CD4-positive, alpha-beta T cell treated with Interleukin-12 subunit alpha and Interleukin-12 subunit beta, for 1 hour (primary cell): ENCODE measurements around the gene TBX1.
"Not testable (repeated sequence)": the region's sequence is repeated elsewhere in the genome, so short reads cannot be mapped to it uniquely, and the experiment has no call there.

ENCODE experiments used
- DNase-seq: peaks from one replicate; pipeline ENCODE4 v3.0.0-alpha.2; 2020

Gene TBX1

GRCh38 chr22:19723232-19723982 lies 37.2 kb upstream of the TBX1 start, which contains the start of gene GP1BB:
TSS of gene GP1BB (plus strand) at chr22:19723539. CDS start at chr22:19723570, 31 bp downstream.
- DNase-seq = no peak

GRCh38 chr22:19723983-19724827 lies 36.4 kb upstream of the TBX1 start:
- DNase-seq = no peak

- DNase-seq = no peak
These were observed 35.5 kb upstream of the TBX1 start for GRCh38 chr22:19724927-19725661.

GRCh38 chr22:19726064-19726788 lies 34.4 kb upstream of the TBX1 start:
- not testable (repeated sequence) for DNase-seq

DNA sequence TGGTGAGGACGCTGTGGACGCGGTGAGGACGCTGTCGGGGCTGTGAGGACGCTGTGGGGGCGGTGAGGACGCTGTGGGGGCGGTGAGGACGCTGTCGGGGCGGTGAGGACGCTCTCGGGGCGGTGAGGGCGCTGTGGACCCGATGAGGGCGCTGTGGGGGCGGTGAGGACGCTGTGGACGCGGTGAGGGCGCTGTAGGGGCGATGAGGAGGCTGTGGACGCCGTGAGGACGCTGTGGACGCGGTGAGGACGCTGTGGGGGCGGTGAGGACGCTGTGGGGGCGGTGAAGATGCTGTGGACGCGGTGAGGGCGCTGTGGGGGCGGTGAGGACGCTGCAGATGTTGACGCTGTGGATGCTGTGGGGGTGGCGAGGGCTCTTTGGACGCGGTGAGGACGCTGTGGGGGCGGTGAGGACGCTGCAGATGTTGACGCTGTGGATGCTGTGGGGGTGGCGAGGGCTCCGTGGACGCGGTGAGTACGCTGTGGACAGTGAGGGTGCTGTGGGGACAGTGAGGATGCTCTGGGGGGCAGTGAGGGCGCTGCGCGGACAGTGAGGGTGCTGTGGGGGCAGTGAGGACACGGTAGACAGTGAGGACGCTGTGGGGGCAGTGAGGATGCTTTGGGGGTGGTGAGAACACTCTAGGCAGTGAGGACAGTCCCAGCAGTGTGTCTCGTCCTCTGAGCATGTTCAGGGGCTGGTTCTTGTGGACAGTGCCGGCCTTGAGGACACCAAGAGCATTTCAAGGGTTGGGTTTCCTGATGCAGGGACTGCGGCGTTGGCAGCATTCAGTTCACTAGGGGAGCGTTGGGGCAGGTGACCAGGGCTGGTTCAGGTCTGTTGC lies 33.0 kb upstream of the TBX1 start:
- DNase-seq = no peak

GRCh38 chr22:19728271-19728670 lies 32.3 kb upstream of the TBX1 start:
- no peak for DNase-seq

- DNase-seq = no peak
These were observed 31.7 kb upstream of the TBX1 start for GRCh38 chr22:19728836-19729235.

DNA sequence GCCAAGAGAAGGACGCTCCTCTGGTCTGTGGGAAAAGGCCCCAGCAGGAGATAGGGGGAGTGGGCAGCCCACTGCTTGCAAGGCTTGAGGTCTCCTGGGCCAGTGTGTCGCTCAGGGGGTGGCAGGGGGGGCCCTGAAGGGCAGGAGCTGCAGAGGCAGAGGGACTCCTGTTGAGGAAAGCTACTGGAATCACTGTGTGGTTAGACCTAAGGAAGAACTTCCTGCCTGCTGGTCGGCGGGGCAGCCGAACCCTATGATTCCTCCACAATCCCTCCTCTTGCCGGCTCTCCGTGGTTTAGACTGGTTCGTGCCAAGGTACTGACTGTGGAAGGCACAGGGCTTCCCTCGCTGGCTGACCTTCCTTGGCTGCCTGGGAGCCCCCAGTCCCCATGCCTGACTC lies 31.1 kb upstream of the TBX1 start:
- no peak for DNase-seq

GRCh38 chr22:19730198-19730597 lies 30.4 kb upstream of the TBX1 start:
- DNase-seq = no peak

DNA sequence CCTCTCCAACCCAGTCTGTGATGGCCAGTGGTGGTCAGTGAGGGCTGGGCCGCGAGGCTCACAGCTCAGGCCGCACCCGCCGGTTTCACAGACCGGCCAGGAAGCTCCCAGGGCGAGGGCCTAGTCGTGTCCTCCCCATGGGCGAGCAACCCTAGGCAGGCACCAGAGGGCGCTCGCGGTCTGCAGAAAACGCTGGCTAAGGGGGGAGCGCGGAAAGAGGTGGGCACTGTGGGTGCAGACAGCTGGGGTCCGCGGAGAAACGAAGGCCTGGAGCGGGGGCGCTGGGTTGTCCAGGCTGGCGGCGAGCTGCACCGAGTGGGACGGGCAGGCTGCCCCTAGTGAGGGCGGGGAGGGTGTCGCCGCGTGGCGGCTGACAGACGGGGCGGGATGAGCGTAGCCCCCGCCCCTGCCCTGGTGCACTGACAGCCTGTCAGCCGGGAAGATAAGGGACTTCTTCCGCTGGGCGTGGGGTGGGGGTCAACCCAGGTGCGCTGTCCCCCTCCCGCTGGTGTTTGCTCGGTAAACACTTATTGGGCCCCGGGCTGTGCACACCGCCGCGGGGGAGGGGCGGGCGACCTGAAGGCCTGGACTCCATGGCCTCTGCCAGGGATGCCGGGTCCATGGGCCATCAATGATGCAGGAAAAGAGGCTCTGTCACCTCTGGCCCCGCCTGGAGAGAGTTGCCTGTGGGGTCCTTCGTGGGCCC lies 29.8 kb upstream of the TBX1 start:
- peak; percentile 82 for DNase-seq

DNA sequence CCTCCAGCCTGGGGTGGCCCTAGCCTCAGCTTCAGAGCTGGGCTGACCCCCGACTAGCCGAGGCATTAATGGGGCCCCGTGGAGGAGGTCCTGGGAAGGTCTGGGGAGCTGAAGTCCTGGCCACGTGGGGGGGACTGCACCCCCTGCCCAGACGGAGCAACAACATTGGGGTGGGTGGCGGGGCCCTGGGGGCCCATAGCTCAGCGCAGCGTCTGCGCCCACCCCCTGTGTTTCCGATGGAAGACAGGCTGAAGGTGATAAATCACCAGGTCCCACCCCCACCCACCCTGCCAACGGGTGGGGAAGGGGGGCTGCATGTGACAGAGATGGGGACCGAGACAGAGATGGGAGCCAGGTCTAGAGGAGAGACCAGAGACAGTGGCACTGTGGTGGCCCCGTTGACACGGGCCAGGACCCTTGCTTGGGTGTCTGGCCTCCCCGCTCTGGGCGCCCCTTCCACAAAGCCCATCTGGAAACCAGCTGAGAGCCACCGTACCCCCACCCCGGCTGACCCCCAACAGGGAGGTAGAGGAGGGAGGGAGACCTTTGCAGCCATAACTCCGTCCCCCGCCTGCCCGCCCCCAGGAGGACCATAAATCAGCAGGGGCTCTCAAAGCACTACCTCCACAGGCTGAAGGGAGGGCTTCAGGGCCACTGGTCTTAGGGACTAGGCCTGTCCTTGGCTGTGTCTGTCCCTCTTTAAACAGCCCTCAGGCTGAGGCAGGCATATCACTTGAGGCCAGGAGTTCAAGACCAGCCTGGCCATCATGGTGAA lies 29.0 kb upstream of the TBX1 start:
- DNase-seq = no peak

DNA sequence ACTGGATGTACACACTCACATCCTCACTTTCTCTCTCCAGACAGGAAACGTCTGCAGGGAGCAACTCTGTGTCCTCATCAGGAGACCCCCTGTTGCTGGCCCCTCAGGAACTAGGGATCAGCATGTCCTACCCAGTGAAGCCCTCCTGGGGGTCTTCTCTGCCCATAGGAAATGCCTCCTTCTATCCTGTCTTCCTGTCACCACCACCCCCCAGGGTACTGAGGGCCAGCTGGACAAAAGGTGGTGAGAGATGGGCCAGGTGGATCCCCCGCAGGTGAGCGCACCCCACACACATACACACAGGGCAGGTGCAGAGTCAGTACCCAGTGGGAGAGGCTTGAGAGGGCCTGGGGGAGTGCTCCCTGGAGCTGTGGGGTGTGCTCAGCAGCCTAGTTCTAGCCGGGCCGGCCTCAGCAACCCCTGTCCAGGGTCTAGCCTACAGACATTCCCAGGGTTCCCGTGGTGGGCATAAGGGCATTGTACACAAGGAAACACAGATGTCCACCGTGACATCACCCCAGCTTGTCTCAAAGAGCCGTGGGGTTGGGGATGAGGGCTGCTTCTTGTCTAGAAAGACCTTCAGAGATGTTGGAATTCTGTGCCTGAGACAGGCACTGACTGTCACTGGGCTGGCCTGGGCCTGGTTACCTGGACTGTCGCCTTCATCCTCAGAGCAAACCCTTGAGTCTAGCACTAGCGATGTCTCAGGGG lies 28.0 kb upstream of the TBX1 start:
- no peak for DNase-seq

DNA sequence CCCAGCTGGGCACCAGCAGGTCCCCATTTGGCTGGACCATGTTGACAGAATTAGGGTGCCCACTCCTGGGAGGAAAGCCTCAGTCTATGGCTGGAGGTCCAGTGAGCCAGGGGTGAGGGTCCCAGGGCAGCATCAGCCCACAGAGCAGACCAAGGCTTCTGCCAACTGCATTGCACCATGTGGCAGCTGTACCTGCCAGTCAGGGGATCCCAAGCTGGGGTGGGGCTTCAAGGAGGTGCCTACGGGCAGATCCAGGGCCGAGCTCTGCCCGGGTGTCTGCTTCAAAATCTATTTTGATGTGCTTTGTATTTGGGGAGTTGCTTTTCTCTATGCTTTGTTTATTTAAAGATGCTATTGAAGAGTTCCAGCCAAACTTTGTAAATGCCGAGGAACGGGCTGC lies 26.8 kb upstream of the TBX1 start:
- no peak for DNase-seq

DNA sequence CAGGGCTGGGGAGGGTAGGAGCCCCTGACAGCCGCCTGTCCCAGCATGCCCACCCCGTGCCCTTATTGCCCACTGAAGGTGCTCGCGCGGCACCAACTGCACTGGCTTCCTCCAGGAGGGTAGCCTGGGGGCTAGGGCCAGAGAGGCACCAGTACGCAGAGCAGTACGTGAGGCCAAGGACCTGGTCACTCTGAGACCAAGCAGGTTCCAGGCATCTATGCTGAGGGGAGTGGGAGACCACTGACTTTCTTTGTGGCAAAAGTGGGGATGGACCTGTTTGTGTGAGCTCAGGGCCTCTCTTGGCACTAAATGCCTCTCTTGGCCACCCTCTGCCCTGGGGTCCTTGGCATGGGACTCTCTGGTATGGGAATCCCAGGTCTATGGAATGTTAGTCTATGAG lies 26.4 kb upstream of the TBX1 start:
- no peak for DNase-seq

DNA sequence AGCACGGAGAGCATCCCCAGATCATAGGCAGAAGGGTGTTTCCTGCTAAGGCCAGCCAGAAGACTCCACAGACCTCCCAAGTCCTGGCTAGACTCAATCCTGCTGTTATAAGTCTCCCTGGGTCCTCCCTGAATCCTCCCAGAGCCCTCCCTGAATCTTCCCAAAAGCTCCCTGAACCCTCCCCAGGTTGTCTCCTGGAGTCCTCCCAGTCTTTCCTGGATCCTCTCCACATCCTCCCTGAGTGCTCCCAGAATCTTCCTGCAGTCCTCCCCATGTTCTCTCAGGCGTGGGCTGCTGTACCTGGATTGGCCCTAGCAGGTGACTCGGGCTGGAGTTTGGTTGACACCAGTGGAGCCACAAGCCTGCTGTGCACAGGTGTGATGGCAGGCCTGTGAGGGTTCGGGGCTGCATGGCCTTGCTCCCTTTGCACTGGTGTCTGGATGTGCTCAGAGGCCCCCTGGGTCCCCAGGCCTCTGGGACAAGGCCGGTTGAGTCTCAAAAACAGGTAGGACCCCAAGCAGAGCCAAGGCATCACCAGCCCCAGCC lies 25.7 kb upstream of the TBX1 start:
- DNase-seq = no peak

DNA sequence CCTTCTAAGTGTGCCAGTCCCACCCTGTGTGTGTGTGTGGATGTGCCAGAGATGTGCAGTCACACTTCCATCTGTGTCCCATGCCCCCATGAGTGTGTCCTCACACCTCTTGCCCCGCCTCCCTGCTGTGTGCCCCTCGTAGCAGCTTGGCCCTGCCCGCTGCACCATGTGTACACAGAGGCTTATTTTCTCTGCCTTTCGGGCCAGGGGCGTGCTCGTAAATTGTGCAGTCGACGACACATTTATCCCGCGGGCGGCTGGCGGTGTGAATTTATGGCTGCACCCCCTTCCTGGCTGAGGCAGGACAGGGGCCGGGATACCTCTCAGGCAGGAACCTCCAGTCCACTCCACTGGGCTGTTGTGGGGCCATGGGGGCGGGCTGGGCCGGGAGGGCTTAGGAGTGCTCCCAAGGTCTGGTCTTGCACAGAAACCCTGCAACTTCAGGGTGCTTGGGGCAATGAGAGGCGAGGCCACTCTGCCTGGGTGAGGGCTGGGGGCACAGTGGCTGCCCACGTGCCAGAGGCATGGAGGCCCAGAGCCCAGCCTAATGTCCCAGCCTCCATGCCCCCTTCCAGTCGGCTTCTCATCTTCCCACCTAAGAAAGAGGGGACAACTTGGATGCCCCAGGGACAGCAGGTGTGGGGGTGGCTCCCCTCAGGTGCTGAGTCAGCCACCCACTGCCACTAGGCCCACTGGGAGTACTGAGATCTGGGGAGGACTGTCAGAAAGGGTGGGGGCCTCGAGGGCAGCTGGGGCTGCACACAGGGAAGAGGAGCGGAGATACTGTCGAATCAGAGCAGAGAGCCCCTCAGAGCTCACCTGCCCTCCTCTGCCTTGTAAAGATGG lies 24.7 kb upstream of the TBX1 start:
- DNase-seq = no peak

DNA sequence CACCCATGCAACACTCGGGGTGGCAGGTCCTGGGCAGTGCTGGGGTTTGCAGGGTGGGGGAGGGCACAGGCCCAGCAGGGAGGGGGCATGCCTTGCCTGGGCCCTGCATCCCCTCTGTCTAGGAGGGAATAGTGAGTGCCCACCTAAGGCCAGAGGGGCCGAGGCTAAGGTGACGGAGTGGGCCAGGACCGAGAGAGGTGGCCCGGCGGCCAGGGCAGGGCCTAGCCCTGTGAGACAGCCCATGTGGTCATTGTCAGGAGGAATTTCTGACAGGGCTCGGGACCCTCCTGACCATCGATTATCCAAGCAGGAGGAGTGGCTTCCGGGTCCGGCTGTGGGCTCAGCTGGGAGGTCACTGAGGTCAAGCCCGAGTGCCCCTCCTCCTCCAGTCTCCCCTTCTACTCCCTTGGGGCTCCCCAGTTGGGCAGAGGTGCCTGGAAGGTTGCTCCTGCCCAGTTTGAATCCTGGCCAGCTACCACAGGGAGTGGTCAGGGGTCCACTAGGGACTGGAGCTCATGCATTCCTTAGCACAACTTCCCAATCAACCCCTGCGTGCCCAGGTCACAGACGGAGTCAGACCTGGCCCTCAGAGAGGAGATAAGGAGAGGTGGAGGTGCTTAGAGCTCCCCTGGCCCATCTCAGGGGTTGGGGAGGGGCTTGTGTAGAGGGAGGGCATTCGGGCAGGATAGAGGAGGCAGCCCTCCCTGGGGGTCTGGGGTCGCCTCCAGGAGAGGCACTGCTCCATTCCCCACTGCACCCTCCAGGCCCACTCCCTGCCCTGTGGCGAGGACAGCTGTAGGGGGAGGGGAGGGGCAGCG lies 22.5 kb upstream of the TBX1 start:
- DNase-seq = no peak
